SK-N-SH treated with all-trans-retinoic acid at 6 μM for 48 hours (cell line): Measurements from ENCODE around the gene FGF13.

Experiments
- GLIS3 ChIP-seq: fragments of 250-450 bp; sonication (Bioruptor Pico); IDR thresholded peaks from 2 replicates; pipeline ENCODE4 v1.5.0; 2020; ENCODE audit warnings: mild to moderate bottlenecking, moderate library complexity
- ZFP3 ChIP-seq: fragments of 250-450 bp; sonication (Bioruptor Pico); IDR thresholded peaks from 2 replicates; pipeline ENCODE4 v1.5.0; 2020; ENCODE audit warnings: mild to moderate bottlenecking, moderate library complexity

- TF ChIP-seq GLIS3 (CRISPR knock-in tag) (no peak), ZFP3 (CRISPR knock-in tag) (no peak)
Observed at GRCh38 chrX:138669693-138670092, 41.8 kb downstream of the FGF13 start.
